ENCODE results near the gene GAD2. TPM values are rescaled to one million over a fixed set of nuclear protein-coding genes. Genes with fewer than 3 reads are reported as not detected.
A peak's percentile ranks its signal among the peaks of the same experiment; 100 is the strongest.

GAD2 gene
- not detected for total RNA-seq
- not detected for polyA plus RNA-seq
- long read RNA-seq, donor 1, result 0 reads
- long read RNA-seq, donor 2, full-length matches to known transcripts, result 3 of 3 reads
- long read RNA-seq, donor 2, partial matches to known transcripts, result 0 of 3 reads
- long read RNA-seq, donor 2, other reads (novel, unspliced or antisense), result 0 of 3 reads

GRCh38 chr10:26216585-26217395 lies at the start of gene GAD2:
GAD2 (plus strand) TSS chr10:26216774; CDS start chr10:26216810, 36 bp downstream.
- H3K27ac ChIP-seq, result no peak within 1 kb of the TSS
- H3K4me1 ChIP-seq, result peaks cover 19 to 43% (median 37%) of the 10 kb centered on the region in 6 donors
- peaks cover 16 to 100% (median 95%) of the 10 kb centered on the region in 7 donors for H3K27me3 ChIP-seq (replicated peaks in 1 of 7)
- H3K9me3 ChIP-seq, result no peaks in the 10 kb centered on the region
- peak within 1 kb of the TSS in 7 of 8 donors; percentile 1 to 51 (median 21) for H3K4me3 ChIP-seq
- intact Hi-C loops (cut with DNase I; ENCODE audit: low total_unique reads), result no loop called here
- TF ChIP-seq POLR2AphosphoS5 (IDR thresholded peaks at IDR 0.05) (no peak), POLR2A (IDR thresholded peaks at IDR 0.05) (no peak), CTCF (IDR thresholded peaks at IDR 0.05 in 8 of 11, conservative IDR thresholded peaks at IDR 0.05 in 3 of 11) (no peak)
- no peak for DNase-seq
- H3K36me3 ChIP-seq, result no peaks in the 10 kb centered on the region
- WGBS, 5 donors, result 2 to 4% (median 4%) methylated on average over 44 to 60 of the region's 60 CpGs

- Histone ChIP-seq H3K4me1 (no peaks in the 10 kb centered on the region), H3K36me3 (no peaks in the 10 kb centered on the region), H3K4me3 (no peak overlapping the region), H3K27me3 (replicated peaks in 1 of 7) (peaks cover 0 to 7% (median 0%) of the 10 kb centered on the region in 7 donors), H3K27ac (no peak overlapping the region), H3K9me3 (no peaks in the 10 kb centered on the region)
- intact Hi-C loops (cut with DNase I; ENCODE audit: low total_unique reads), result no loop called here
- TF ChIP-seq POLR2A (IDR thresholded peaks at IDR 0.05) (no peak), CTCF (IDR thresholded peaks at IDR 0.05 in 8 of 11, conservative IDR thresholded peaks at IDR 0.05 in 3 of 11) (no peak), POLR2AphosphoS5 (IDR thresholded peaks at IDR 0.05) (no peak)
- 51 to 78% (median 68%) methylated on average over 2 of the region's 2 CpGs for WGBS, 5 donors
- DNase-seq, result no peak
Observed at GRCh38 chr10:26169466-26169865, 47.1 kb upstream of the GAD2 start.

GRCh38 chr10:26172131-26172530 lies 44.4 kb upstream of the GAD2 start:
- Histone ChIP-seq H3K9me3 (no peaks in the 10 kb centered on the region), H3K27me3 (replicated peaks in 1 of 7) (peaks cover 0 to 23% (median 0%) of the 10 kb centered on the region in 7 donors), H3K4me1 (no peaks in the 10 kb centered on the region), H3K36me3 (no peaks in the 10 kb centered on the region), H3K4me3 (no peak overlapping the region), H3K27ac (no peak overlapping the region)
- TF ChIP-seq POLR2AphosphoS5 (IDR thresholded peaks at IDR 0.05), result no peak
- TF ChIP-seq CTCF (IDR thresholded peaks at IDR 0.05 in 8 of 11, conservative IDR thresholded peaks at IDR 0.05 in 3 of 11), result no peak
- TF ChIP-seq POLR2A (IDR thresholded peaks at IDR 0.05), result no peak
- no peak for DNase-seq
- WGBS, 5 donors, result 63 to 77% (median 68%) methylated on average over 7 of the region's 7 CpGs
- intact Hi-C loops (cut with DNase I; ENCODE audit: low total_unique reads), result no loop called here

- H3K27ac ChIP-seq, result no peak overlapping the region
- intact Hi-C loops (cut with DNase I; ENCODE audit: low total_unique reads), result no loop called here
- DNase-seq, result no peak
- 23 to 81% (median 75%) methylated on average over 1 to 2 of the region's 2 CpGs for WGBS, 5 donors
- H3K4me1 ChIP-seq, result no peaks in the 10 kb centered on the region
- no peaks in the 10 kb centered on the region for H3K9me3 ChIP-seq
- no peaks in the 10 kb centered on the region for H3K36me3 ChIP-seq
- H3K27me3 ChIP-seq (replicated peaks in 1 of 7), result peaks cover 0 to 23% (median 0%) of the 10 kb centered on the region in 7 donors
- no peak for TF ChIP-seq CTCF (IDR thresholded peaks at IDR 0.05 in 8 of 11, conservative IDR thresholded peaks at IDR 0.05 in 3 of 11)
- no peak for TF ChIP-seq POLR2AphosphoS5 (IDR thresholded peaks at IDR 0.05)
- TF ChIP-seq POLR2A (IDR thresholded peaks at IDR 0.05), result no peak
- H3K4me3 ChIP-seq, result no peak overlapping the region
Observed at GRCh38 chr10:26173837-26174236, 42.7 kb upstream of the GAD2 start.
